Inferior parietal cortex (tissue), 1 donor: ENCODE results near the gene RAB3C.
"Not testable (repeated sequence)": the region's sequence is repeated elsewhere in the genome, so short reads cannot be mapped to it uniquely, and the experiment has no call there.

Experiments
- DNase-seq: peaks from one replicate; pipeline ENCODE4 v3.0.0-alpha.2; 2016; ENCODE audit errors: extremely low spot score

The RAB3C gene

DNA sequence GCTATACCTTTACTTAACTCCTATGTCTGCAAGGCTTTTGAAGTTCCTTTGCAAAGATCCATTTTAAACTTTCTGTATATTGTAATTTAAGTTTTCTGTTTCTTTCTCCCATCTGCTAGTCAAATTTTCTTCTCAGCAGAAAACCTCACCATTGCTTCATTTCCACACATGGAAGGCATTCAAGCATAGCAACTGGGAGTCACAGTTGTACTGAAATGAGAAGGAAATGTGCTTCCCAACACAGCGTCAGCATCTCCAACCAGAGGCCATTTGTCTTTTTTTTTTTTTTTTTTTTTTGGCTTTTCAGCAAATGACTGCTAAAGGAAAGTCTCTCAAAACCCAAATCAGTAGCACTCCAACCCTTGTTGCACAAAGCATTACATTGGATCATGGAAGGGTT is 92.5 kb downstream of the RAB3C start:
- no peak for DNase-seq

DNA sequence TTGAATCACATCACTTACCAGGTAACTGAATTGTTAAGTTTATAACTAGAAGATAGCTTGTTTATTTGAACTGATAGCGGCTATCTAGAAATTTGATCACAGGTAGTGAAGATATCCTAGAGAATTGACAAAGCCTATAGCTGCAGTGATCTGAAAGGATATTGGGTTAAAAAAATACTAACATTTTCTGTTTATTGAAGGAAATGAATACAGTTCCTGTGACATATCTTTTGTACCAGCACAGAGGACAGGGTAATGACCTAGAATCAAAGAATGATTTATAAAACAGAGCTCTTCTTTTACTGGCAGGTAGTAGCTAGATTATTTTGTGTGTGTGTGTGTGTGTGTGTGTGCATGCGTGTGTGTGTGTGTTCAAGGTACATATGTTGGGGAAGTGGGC is 94.8 kb downstream of the RAB3C start:
- DNase-seq: no peak

DNA sequence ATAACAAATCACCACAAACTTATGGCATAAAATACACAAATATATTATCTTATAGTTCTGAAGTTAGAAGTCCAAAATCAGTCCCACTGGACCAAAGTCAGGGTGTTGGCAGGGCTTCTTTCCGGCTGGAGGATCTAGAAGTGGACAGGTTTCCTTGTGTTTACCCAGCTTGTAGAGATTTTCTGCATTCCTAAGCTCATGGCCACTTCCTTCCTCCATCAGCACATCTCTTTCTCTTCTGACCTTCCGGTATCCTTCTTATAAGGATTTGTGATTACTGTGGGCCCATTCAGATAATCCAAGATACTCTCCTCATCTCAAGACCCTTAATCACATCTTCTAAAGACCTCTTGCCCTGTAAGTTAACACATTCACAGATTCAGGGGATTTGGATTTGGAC is 97.6 kb downstream of the RAB3C start:
- DNase-seq: no peak

DNA sequence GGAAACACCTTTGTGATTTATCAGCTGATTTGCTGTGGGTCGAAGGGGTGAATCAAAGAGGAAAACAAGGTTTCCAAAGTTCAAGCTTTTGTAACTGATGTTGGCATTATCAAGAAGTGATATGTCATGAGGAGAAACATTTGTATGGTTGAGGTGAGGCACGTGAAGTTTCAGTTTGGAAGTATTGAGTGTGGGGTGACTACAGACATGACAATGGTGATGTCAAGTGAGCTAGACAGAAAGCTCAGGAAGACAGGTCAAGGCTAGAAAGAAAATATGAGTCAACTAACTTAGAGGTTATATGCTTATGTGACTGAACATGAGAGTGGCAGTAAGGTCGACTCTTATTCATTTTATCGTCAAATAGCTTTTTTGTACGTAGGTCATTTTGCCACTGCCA is 99.1 kb downstream of the RAB3C start:
- no peak for DNase-seq

DNA sequence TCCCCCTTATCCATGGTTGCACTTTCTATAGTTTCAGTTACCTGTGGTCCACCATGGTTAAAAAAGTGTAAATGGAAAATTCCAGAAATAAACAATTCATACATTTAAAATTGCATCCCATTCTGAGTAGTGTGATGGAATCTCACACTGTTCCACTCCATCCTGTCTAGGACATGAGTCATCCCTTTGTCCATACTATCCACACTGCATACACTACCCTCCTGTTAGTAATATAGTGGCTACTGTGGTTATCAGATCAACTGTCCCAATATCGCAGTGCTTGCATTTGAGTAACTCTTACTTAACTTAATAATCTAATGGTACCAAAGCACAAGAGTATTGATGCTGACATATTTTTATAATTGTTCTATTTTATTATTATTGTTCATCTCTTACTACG is 100.7 kb downstream of the RAB3C start:
- no peak for DNase-seq

DNA sequence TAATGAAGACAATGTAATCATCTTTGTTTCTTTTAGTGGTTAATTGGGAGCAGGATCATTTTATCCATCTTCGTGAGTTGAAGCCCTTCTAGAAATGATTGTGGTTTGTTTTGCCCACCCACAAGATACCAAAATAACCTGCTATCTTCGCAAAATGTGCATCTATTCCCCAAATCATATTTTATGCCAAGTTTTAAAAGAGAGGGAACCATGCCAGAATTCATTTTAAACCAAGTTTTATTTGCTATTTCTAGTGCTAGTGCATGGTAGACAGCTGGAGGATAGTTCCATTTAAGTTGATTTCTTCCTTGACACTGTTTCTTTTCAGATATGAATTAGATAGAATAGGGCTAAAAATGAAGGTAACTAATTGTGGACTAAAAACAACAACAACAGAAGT is 104.2 kb downstream of the RAB3C start:
- DNase-seq: peak; percentile 52

DNA sequence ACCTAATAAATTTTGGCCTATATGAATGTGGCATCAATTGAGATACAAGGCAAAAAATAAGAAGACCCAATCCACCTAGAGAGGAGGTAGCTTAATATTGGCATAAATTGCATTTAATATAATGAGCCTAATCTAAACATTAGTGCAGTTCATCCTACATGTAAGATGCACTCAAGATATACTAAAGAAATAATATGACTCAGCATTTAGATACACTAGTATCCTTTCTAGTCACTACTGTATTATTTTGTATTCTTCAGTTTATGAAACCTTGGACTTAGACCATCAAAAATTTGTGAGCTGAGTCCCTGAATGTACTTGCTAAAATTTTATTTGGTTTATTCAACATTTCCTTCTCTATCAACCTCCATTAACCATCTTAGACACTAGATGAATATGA is 104.7 kb downstream of the RAB3C start:
- no peak for DNase-seq

DNA sequence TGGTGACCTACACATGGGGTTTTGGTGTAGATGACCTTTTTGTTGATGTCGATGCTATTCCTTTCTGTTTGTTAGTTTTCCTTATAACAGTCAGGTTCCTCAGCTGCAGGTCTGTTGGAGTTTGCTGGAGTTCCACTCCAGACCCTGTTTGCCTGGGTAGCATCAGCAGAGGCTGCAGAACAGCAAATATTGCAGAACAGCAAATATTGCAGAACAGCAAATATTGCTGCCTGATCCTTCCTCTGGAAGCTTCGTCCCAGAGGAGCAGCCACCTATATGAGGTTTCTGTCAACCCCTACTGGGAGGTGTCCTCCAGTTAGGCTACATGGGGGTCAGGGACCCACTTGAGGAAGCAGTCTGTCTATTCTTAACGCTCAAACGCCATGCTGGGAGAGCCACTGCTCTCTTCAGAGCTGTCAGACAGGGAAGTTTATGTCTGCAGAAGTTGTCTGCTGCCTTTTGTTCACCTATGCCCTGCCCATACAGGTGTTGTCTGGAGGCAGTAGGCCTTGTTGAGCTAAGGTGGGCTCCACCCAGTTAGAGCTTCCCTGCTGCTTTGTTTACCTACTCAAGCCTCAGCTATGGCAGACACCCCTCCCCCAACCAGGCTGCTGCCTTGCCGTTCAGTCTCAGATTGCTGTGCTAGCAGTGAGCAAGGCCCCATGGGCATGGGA is 116.3 kb downstream of the RAB3C start:
- DNase-seq: not testable (repeated sequence)

DNA sequence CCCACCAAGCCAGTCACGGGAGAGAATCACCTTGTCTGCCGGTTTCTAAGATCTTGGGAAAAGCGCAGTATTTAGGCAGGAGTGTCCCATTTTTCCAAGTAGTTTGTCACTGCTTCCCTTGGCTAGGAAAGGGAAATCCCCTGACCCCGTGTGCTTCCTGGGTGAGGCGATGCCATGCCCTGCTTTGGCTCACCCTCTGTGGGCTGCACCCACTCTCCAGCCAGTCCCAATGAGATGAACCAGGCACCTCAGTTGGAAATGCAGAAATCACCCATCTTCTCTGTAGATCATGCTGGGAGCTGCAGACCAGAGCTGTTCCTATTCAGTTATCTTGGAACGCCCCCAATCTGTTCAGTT is 116.9 kb downstream of the RAB3C start:
- DNase-seq: no peak

DNA sequence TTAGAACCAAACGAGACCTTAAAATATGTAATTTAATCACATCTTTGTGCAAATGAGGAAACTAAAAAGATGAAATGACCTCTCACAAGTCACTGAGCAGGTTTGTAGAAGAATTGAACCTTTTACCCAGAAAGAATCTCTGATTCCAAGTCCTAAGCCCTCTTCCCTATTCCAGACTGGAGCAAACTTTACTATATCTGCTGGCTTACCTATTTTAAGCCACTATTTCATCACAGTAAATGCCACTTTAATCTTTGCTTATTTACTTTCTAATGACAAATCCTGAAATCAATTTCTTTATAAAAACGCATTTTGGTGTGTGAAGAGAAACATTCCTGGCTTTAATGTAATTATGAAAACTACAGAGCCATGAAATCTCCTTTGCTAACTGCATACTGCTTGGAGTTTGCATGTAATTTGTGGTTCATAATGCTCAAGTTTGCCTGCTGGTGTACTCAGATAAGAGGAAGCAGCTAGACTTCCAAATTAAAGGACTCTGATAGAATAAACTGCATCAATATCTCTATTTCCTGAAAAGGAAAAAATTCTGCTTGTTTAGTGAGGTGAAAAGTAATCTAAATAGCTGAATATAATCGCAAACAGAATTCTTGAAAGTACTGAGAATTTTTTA is 121.2 kb downstream of the RAB3C start:
- no peak for DNase-seq

DNA sequence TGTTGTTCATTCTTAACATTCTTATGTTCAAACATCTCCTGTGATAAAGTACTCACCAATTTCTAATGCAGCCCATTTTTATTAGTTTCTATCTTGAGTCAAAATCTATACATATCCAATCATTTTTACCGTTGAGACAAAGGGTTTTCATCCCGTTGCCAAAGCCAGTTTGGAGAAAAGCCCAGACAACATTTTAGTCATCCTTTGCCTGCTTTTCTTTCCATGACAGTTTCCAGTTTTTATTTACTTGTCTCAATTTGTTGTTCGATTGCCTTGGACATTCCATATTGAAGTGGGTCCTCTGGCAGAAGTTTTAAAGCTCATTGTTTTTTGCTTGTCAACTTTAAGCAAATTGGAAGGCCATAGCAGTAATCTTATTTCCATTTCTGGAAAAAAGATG is 123.9 kb downstream of the RAB3C start:
- DNase-seq: no peak

DNA sequence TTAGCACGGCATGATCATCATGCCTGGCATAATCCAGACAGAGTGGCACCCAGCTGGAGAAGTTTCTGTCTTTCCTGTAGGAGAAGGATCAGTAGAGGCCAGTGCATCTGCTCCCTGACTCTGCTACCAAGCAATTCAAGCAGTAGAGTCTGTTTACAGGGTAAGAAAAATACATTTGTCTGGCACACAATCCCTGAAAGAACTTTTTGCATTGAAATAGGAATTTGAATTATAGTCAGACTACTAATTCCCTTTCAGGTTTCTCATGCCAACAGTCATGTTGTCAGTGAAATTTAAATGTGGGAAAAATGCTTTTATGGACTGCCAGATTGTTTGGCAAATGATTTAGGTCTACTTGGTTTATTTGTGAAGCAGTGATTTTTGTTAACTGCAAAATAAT is 125.6 kb downstream of the RAB3C start:
- DNase-seq: no peak

DNA sequence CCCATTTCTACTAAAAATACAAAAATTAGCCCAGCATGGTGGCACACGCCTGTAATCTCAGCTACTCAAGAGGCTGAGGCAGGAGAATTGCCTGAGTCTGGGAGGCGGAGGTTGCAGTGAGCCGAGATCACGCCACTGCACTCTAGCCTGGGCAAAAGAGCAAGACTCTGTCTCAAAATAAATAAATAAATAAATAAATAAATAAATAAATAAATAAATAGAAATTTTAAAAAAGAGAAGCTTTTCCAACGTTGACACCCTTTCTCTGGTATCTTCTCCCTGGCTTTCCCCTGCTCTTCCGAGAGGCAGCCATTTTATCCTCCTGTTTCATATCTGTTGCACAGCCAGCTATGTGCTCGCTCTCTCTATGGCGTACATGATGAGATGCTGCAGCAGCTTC is 127.5 kb downstream of the RAB3C start:
- DNase-seq: not testable (repeated sequence)

DNA sequence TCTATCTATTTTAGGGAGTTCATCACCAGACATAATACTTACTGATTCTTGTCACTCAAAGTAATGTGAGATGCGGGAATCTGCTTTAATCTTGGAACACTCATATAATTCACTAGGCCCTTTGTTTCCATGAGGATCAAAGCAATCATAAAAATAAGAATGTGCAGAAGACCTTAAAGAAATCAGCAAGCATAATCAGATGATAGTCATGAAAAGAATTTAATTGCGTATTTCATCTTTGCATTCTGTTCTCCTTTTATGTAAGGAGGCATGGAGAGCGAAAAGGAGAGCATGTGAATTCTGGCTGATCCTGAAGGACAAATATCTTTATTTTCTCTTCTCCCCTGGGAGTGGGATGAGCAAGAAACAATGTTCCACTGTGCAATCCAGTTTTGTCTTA is 128.0 kb downstream of the RAB3C start:
- DNase-seq: no peak

DNA sequence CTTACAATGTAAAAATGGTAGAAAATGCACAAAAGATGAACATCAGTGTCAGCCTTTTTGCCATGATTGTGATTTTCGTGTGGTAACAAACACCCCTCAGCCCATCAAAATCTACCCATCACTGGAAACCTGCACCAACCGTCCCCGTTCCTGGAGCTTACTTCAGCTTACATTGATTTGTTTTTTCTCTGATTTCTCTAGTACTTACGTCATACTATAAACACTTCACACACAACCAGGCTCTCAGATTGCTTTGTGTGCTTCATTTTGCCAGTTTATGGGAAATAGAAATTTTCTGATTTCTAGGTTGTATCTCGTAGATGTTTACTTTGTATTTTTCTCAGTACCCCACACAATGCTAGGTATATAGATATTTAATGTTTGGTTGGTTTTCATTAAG is 129.1 kb downstream of the RAB3C start:
- DNase-seq: no peak

DNA sequence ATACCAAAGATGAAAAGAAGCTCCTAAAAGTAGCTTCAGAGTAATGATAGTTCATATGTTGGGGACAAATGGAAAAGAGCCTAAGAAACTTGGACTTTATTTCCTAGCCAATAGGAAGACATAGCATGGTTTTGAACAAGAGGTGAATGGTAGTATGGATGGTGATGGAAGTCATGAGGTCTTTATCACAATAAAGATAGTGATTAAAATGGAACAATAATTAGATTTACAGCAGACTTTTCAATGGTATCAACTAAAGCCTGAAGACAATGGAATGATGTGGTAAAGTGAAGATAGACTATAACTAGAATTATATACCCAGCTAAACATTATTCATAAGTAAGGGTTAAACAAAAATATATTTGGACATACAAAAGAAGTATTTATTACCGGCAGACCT is 131.2 kb downstream of the RAB3C start:
- no peak for DNase-seq

DNA sequence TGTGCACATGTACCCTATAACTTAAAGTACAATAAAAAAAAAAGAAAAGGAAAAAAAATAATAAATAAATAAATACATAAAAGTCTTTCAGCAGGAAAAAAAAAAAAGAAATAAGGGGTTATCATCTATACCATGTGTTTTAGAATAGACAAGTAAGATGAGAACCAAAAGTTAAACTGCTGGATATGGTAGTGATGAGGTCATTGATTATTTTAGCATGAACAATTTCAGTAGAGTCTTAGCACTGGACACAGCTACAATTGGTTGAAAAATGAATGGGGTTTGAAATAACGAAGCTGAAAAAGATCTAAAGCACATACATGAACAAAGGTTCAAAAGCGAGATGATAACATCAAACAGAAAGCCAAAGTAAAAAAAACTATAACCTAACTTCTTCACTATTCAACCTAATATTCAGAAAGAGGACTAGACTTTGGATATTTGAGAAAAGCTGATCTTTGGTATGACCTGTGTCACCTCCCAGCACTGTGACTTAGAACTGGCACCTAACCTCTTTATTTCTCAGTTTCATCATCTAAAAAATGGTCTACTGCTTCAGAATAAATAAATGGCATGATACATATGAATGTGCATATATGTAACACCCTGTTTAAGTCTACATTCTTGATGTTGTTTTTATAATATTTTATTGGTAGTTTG is 133.3 kb downstream of the RAB3C start:
- no peak for DNase-seq

DNA sequence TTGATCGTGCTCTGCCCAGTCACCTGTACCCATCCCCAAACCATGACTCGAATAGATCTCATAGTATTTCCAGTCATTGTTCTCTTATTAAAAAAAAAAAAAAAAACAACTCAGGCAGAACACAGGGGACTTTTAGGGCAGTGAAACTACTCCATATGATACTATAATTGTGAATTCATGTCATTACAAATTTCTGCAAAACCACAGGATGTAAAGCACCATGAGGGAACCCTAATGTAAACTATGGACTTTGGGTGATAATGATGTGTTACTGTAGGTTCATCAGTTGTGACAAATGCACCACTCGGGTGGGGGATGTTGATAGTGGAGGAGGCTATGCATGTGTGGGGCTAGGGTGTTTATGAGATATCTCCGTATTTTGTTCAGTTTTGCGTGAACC is 133.8 kb downstream of the RAB3C start:
- DNase-seq: no peak

DNA sequence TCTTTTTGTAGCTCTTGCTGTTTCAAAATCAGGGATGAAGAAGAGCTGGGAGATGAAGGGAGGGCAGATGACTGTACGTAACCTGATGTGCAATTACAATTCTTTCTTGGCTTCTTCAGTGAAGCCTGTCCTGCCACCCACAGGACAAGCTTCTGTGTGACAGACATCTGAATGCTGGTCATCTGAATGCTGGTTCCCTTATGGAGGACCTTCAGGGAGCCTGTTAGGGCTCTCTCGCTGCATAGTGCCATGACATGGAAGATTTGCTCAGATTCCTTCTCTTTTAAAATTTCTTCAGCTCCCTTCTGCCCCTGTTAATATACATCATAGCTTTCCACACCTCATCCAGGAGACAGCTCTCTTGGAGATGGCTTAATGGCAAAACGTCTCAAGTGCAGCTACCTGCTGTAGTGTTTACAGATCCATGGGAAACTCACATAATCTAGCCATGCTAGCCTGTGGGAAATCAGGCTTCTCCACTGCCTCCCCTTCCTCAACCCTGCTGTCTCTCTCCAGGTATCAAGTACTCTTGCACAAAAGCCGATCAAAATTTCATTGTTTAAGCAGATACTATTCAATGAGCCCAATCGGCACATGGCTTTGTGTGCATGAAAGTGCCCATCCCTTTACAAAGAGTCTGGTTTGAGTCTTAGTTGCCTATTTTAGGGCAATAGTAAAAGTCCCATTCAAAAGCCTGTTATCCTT is 134.6 kb downstream of the RAB3C start:
- DNase-seq: no peak

DNA sequence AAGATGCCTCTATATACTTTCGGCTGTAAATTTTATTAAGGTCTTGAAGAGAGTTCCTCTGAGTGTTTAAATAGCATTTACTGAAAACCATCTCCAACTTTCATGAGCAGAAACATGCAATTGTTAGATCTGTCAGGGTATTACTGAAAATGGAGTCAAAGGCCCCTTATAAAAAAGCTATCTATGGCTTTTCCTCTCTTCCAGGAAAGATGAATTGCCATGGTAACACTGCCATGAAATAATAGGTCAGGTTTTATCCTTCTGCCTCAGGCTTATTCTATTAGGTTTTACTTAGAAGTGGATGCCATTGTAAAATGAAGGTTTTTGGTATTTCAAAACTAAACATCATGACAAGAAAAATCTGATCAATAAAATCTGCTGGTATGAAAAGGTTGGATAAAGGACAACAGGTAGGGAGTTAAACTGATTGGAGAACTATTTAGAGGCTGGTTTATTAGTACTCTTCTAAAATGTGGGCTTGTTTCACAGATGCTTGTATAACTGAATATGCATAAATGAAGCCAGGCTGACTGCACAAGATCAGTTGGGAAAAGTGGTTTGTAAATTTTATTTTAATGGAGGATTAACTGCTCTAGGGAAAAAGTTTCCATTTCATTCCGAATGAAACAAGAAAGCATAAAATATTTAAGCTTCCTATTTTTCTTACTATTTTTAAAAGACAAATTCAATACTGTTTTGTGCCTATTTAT is 135.5 kb downstream of the RAB3C start:
- DNase-seq: no peak

DNA sequence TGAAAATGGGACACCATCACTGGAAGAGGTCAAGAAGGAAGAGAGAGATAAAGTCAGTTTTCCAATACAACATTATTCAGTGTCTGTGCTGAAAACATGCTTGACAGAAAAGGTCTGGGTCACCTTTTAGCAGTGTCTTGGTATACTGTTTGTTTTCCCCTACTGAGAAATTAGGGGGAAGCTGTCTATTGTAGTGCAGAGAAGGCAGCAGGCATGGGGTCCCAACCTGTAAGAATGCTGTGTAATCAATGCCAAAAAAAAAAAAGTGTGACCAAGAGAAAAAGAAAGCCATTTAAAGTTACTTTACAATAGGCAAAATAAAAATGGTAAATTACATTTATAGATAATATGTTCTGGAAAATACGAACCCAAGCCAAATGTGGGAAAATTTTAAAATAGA is 139.3 kb downstream of the RAB3C start:
- DNase-seq: no peak

DNA sequence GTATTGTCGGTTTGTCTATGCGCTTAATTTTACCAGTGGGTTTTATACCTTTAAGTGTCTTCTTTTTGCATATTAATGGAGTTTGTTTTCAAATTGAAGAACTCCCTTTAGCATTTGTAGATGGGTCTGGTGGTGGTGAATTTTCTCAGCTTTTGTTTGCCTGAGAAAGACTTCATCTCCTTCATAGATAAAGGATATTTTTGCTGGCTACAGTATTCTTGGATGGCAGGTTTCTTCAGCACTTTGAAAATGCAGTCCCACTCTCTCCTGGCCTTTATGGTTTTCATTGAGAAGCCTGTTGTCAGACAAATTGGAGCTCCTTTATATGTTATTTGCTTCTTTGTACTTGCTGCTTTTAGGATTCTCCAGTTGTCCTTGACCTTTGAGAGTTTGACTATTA is 142.1 kb downstream of the RAB3C start:
- no peak for DNase-seq
